GM21737 (cell line): ENCODE results near the gene SAG.
A peak's percentile ranks its signal among the peaks of the same experiment; 100 is the strongest.
"Not testable (repeated sequence)": the region's sequence is repeated elsewhere in the genome, so short reads cannot be mapped to it uniquely, and the experiment has no call there.

Experiments
- ATAC-seq: cut with Tn5 transposase; IDR thresholded peaks from one replicate; pipeline ENCODE4 v1.9.1; 2021; ENCODE audit warnings: mild to moderate bottlenecking, moderate library complexity; ENCODE audit not compliant: unreplicated experiment

Gene SAG

DNA sequence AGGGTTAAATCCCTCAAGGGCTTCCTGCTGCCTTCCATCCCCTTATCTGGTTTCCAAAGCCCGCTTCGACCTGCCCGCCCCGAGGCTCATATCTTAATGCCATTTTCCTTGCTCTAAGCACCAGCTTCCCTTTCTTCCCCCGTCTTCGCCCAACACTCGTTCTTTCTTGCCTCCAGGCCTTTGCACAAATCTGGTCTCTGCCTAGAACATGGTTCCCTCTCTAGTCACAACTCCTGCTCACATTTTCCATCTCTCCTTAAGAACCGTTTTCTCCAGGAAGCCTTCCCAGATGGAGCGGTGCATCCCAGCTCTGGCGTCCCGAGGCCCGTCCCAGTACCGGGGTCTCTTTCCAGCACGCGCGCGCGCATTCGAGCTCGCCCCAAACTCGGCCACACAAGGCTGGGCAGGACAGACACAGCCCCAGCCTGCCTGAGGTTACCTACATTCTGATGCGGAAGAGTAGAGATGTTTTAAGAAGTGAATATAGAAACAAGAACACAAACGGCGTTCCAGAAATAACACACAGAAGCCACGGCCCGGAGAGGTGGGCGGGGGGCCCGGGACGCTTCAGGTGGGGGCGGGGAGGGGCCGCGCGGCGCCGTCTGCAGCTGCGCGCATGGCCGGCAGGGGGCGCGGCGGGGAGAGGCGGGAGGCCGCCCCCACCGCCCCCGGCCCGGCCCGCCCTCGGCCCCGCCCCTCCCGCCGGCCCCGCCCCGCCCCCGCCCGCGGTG is 46.3 kb downstream of the SAG start, which contains the start of gene DGKD:
DGKD (plus strand) TSS at position 726 of the 731 bp plus-strand sequence. CDS start 25 bp downstream, outside the sequence.
- peak; percentile 47 for ATAC-seq

DNA sequence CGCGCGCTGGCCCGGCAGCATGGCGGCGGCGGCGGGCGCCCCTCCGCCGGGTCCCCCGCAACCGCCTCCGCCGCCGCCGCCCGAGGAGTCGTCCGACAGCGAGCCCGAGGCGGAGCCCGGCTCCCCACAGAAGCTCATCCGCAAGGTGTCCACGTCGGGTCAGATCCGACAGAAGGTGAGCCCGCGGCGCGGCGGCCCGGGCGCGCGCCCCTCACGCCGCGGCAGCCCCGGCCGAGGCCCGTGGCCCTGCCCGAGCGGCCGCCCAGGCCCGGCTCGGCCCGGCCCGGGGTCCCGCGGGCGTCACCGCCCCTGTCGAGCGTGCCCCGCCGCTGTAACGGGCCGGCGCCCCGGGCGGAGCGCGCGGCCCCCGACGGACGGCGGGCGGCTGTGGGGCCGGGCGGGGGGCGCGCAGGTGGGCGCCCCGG is 46.9 kb downstream of the SAG start:
- ATAC-seq, result peak; percentile 15

DNA sequence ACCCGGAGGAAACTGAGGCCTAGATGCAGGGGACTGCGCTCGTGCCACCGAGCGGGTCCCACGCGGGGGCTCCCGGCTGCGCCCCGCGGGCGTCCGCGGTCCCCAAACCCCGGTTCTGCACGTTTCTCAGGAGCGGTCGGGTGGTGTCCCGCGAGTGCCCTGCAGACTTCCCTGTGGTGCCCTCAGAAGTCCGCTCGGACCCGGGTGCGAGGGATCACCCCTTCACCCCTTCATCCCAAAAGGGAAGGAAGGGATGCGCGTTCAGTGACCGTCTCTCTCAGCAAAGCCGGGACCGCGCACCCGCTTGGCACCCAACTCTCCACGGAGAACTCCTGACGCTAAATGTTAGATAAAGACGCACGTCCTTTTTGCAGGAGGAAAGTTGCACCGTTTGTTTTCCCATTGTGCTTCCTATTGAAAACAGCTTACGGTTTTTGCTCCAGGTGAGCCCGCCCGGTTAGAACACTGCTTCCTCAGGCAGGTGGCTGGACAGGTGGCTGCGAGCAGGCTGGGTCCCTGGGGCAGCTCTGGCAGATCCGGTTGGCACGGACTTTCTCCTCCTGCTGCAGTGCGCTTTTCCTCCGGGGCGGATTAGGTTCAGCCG is 47.5 kb downstream of the SAG start:
- ATAC-seq, result no peak

DNA sequence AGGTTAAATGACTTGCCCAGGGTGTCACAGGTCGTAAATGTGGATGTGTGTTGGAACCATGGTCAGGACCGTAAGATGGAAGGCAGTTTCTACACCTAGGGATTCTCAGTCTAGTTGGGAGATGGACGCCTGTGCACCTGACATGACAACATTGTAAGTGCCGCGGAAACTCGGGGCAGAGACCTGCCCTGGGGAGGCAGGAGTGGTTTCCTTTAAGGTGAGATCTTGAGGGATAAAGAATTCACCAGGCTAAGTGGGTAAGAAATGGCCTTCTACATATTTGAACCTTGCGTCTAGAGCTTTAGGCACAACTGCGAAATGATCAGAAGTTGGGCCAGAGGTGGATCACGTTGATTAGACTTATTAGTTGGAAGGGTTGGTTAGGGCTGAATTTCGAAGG is 48.3 kb downstream of the SAG start:
- ATAC-seq, result no peak

DNA sequence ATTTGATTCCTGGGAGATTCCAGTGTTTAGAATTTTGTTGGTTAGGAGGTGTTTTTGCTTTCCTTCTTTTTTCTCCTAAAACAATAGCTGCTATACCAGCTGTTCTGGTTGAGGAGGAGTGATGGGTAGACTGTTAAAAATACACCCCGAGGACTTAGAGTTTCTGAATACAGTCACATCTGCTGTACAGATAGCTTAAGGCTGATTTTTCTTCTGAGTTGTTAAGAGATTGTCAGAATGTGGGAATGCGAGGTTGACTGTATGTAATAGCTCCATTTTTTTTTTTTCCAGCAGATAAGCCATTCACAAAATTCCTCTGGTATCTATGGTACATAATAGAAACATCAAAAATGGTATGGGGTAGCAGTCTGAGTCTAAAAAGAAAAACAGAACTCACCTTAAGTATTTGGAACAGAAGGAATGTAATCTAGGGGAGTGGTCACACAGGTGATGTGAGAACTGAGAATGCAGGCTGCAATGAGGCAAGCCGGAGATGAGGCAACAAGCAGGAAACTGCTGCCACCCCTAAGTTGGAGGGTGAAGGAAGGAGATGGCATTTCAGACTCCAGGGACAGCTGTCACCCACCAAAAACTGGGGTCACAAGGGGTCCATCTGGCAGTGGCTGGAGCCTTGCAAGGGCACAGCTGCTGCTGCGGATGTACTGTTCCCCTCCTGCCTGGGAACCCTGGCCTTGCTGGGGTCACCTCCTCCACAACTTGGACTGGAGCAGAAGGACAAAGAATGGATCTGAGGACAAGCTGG is 49.1 kb downstream of the SAG start:
- no peak for ATAC-seq

DNA sequence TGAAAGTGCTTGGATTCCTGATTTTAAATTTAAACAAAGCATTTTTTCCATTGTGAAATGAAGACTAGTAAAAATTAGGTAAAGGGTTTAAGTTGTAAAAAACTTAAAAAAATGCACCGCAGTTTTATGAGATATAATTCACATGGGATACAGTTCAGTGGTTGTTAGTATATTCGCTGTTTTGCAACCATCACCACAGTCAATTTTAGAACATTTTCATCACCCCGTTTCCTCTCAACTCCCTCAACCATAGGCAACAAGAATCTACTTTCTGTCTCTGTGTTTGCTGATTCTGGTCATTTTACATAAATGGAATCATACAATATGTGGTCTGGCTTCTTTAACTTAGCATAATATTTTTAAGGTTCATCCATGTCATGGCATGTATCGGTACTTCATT is 50.7 kb downstream of the SAG start:
- no peak for ATAC-seq

DNA sequence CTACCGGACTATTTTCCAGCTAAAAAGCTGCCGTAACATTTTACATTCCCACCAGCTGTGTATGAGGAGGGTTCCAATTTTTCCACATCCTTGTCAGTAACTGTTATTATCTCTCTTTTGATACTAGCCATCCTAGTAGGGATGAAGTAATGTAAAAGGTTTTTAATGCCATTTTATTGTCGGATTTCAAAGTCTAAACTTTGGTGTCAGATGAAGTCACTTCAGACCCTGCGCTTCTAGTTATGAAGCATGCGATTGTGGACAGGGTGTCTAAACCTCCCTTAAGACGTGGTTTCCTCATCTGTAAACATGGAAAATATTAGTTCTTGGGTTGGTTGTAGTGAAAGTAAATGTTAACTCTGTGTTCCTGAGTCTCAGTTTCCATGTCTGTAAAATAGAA is 51.3 kb downstream of the SAG start:
- no peak for ATAC-seq

DNA sequence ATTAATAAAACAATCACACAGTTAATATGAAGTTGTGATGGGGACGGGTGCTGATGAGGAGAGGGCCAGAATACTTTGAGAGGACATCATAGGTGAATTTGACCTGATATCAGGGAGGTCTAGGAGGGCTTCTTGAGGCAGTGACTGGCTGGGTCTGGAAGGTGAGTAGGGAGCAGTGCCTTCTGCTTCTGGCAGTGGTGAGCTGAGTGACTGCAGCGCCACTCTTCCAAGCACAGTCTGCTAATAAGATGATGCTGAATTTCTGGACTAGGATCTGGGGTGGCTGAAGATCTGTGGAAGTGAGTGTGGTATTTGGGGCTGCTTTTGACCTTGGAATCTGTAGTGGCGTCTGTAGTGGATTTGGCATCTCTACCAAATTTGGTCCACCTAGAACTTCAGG is 52.2 kb downstream of the SAG start:
- ATAC-seq, result no peak

DNA sequence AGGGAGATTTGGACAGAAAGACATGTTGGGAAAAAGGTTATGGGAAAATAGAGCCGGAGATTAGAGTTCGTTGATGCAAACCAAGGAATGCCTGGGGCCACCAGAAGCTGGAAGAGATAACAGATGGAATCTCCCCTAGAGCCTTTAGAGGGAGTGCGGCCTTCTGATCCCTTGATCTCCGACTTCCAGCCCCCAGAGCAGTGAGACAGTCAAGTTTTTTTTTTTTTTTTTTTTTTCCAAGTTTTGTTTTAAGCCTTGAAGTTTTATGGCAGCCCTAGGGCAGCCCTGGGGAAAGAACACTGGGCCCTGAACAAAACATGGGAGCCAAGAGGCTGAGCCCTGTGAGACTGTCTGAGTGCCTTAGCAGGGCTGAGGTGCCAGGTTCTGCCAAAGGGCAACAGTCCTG is 53.2 kb downstream of the SAG start:
- ATAC-seq, result no peak

DNA sequence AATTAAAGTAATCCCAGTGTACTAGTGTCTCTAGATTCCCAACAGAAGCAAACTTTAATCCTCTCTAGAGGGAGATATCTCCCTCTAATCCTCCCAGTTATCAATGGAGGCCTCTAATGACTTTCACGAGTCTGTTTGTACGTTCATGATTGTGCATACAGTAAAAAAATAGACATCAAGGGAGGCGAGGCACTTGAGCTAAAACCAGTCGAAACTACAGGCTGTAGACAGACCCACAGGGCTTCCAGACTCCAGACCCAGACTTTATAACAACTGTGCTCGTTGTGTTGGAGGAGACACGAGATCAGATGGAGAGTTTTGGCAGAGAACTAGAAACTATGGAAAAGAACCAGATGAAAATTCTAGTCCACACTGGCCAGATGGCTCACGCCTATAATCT is 53.7 kb downstream of the SAG start:
- no peak for ATAC-seq

DNA sequence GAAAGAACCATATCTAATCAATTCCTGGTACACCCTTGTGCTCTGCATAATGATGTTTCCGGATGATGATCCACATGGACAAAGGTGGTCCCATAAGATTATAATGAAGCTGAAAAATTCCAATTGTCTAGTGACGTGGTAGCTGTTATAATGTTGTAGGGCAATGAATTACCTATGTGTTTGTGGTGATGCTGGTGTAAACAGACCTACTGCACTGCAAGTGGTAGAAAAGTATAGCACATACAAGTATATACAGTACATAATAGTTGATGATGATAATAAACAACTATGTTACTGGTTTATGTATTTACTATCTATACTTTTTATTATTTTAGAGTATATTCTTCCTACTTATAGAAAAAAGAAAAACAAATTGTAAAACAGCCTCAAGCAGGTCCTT is 55.1 kb downstream of the SAG start:
- ATAC-seq, result no peak

DNA sequence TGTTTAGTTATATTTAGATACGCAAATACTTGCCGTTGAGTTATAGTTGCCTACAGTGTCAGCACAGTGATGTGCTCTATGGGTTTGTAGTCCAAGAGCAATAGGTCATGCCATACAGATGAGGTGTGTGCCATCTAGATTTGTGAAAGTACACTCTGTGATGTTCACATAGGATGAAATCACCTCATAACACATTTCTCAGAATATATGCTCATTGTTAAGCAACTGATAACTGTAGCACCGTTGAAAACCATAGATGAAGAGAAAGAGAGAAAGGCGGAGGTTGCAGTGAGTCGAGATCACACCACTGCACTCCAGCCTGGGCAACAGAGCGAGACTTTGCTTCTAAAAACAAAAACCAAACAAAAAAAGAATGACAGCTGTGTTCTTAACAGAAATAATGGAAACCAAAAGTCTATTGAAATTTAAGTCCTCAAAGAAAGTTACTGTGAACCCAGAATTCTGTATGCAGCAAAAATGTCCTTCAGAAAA is 56.2 kb downstream of the SAG start:
- ATAC-seq, result peak; percentile 61

DNA sequence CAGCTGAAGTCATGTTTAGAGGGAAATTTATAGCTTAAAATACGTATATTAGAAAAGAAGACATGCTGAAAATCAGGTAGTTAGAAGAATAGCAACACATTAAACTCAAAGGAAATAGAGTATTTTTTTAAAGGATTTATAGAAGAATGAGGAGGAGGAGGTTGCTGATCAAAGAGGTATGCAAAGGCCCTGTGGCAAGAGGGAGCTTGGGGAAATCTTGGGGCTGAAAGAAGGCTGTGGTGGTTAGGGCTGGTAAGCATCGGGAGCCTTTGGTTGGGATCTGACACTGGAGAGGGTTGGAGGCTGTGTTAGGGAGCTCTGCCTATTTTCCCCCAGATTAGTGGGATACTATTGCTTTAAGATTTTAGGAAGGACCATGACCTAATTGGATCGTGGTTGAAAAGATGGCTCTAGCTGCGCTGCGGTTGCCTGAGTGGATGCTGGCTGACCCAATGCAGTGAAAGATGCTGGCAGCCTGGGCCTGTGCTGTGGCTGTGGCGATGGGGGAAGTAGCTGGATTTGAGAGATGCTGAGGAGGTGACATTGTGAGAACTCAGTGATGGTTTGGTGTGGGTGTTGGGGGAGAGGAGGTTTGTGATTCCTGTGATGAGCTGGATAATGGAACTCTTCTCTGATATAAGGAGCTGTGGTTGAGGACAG is 58.4 kb downstream of the SAG start:
- no peak for ATAC-seq

DNA sequence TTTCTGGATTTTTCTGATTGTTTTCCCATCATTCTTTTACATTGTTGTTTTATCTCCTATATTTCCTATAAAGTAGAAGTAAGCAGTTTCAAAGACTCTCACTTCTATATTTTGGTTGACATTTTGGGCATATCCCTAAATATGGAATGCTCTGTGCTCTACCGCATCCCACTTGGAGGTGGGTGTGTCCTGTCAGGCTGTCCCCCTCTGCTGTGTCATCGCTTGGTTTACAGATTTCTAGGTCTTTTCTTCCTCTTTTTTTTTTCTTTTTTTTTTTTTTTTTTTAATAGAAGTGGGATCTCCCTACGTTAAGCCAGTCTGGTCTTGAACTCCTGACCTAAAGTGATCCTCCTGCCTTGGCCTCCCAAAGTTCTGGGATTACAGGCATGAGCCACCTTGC is 60.0 kb downstream of the SAG start:
- ATAC-seq, result no peak

DNA sequence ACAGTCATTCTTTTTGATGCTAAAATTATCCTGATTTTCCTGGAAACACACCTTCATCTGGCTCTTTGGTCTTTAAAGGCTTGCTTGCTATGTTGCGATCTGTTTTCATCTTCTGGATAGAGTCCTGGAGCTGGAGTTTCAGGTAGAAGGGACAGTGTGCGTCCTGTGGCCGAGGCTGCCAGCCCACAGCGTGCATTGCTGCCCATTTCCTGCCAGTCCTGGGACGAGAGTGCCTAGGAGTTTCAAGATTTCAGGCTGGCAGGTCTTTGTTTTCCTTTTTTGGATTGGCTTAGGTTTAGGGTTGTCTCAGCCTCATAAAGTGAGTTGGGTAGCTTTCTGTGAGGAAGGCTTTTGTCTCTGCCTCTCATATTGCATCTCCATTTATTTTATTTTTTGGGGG is 61.1 kb downstream of the SAG start:
- ATAC-seq, result no peak

DNA sequence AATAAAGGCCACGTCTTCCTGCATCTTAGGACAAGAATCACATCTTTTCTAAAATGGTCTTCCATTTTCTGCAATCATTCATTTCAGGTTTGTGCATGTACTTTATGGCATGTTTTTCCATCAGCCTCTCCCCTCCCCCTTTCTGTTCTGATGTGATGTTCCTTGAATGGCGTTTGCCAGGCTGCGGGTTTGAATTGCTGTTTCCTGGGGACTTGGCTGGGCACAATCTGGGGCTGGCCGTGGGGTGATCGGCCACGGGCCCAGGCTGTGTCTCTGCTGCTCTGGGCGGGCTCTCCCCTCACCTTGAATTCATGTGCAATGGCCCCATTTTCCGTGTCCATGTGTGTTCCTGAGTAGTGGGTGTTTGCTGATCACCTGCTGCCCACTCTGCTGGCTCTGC is 61.8 kb downstream of the SAG start:
- ATAC-seq, result no peak

DNA sequence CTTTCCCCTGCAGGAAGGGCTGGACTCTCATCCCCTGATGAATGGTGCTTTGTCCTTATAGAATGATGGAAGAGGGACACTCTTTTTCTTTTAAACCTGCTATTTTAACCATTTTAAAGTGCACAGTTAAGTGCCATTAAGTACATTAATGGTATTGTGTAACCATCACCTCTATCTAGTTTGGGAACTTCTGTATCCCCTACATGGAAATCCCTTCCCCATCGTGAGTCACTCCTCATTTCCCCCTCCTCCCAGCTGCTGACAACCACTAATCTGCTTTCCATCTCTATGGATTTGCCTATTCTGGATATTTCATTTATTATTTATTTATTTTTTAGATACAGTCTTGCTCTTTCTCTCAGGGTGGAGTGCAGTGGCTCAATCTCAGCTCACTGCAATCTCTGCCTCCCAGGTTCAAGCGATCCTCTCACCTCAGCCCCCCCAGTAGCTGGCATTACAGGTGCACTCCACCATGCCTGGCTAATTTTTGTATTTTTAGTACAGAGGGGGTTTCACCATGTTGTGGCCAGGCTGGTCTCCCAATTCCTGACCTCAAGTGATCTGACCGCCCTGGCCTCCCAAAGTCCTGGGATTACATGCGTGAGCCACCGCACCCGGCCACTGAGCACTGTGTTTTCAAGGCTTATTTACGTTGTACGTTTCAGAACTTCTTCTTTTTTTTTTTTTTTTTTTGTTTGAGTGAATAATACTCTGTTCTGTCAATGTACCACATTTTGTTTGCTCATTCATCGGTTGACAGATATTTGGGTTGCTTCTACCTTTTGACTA is 62.5 kb downstream of the SAG start:
- no peak for ATAC-seq

DNA sequence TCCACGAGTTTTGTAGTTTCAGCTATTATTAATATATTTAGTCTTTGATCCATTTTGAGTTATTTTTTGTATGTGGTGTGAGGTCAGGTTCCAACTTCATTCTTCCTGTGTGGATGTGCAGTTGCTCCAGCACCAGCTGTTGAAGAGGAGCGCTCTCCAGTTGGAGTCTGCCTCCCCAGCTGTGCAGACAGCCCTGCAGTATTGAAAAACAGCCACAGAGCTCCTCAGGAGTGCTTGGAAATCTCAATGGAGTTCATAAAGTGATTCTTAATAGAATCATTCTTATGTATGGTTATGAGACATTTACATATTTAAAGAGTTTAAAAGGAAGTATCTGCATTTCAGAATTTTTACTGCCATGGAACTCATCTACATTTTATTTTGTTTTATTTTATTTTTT is 64.0 kb downstream of the SAG start:
- ATAC-seq, result no peak

DNA sequence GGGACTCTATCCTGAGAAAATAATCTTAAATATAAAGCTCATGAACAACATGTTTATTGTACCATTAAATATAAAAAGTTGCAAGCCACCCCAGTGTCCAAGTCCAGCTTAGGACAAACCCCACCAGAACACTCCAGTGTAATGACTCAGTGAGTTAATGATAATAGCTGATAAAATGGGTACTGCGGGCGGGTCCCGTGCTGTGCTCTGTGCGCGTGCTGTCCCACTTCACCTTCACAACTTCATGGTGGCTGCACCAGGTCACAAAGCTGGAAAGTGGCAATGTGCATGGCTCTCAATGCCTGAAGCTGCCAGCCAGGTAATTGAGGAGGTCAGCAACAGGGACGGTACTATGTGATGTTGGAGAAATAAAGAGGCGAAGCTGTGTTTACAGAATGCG is 65.2 kb downstream of the SAG start:
- ATAC-seq, result no peak

DNA sequence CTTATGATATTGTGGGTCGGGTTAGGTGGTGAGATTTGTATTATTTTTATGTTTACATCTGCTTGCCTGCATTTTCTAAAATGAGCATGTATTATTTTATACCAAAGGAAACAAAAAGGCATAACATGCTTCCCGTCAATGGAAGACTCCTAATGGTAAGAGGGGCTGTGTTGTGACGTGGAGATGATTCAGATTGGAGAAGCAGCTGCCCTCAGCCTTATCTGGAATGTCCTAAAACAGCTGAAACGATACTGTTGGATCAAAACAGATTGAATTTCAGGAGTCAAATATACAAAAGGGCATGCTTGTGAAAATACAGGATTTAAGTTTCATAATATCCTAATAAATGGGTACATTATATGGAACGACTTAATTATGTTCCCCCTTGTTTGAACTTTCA is 65.7 kb downstream of the SAG start:
- no peak for ATAC-seq

DNA sequence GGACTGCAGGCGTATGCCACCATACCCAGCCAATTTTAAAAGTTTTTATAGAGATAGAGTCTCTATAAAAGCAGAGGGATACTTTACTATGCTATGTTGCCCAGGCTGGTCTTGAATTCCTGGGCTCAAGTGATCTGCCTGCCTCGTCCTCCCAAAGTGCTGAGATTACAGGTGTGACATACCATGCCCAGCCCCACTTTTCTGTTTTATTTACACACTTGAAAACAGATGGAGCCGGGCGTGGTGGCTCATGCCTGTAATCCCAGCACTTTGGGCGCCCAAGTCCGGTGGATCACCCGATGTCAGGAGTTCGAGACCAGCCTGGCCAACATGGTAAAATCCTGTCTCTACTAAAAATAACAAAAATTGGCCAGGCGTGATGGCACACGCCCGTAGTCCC is 67.2 kb downstream of the SAG start:
- not testable (repeated sequence) for ATAC-seq
